Stomach (tissue), 9 donors: ENCODE results near the gene NDUFB2. TPM values are rescaled to one million over a fixed set of nuclear protein-coding genes. Genes with fewer than 3 reads are reported as not detected.
A peak's percentile ranks its signal among the peaks of the same experiment; 100 is the strongest.
"Not testable (repeated sequence)": the region's sequence is repeated elsewhere in the genome, so short reads cannot be mapped to it uniquely, and the experiment has no call there.

Experiments used
- DNase-seq, 2 donors: peaks; one replicate each; pipeline versions ENCODE4 v3.0.0 to v3.0.0-alpha.2; 2013 to 2019
- H3K27ac ChIP-seq, 5 donors: fragments of 200-600 bp in 4 of 5; sonication (generic) in 4 of 5; one replicate each; pipeline ENCODE4 v1.5.1; 2013 to 2019; ENCODE audit warnings: mild to moderate bottlenecking in 1 of 5, moderate library complexity in 1 of 5
- H3K27me3 ChIP-seq, 3 donors: fragments of 200-600 bp; sonication (generic); one replicate each; pipeline ENCODE4 v1.5.1; 2017 to 2019; ENCODE audit warnings: mixed run types in 1 of 3
- H3K36me3 ChIP-seq, 4 donors: fragments of 200-600 bp; sonication (generic); 1 replicate in 3 of 4; 2 replicates in 1 of 4; pipeline ENCODE4 v1.5.1; 2016 to 2019
- H3K4me1 ChIP-seq, 4 donors: fragments of 200-600 bp; sonication (generic); one replicate each; pipeline ENCODE4 v1.5.1; 2016 to 2019
- H3K4me3 ChIP-seq, 4 donors: fragments of 200-600 bp; sonication (generic) in 3 of 4; one replicate each; pipeline ENCODE4 v1.5.1; 2016 to 2019; ENCODE audit warnings: mild to moderate bottlenecking in 1 of 4
- H3K9me3 ChIP-seq, 4 donors: fragments of 200-600 bp; sonication (generic); one replicate each; pipeline ENCODE4 v1.5.1; 2016 to 2019
- CTCF ChIP-seq, 7 experiments: fragments of 450-650 bp in 4 of 7; fragments of 200-600 bp in 3 of 7; sonication (generic) in 3 of 7; IDR thresholded peaks; one replicate each; pipeline ENCODE4 v1.5.1; 2016 to 2019; ENCODE audit warnings: antibody characterized with exemption in 7 of 7, control low read depth in 2 of 7, mild to moderate bottlenecking in 1 of 7
- EP300 ChIP-seq: sonication (generic); formaldehyde crosslinking; IDR thresholded peaks from one replicate; pipeline ENCODE4 v1.6.1; 2017; ENCODE audit warnings: antibody characterized with exemption
- POLR2A ChIP-seq, 4 donors: fragments of 450-650 bp; IDR thresholded peaks; one replicate each; pipeline ENCODE4 v1.6.1; 2016; ENCODE audit warnings: antibody characterized with exemption in 4 of 4, control low read depth in 2 of 4, mild to moderate bottlenecking in 1 of 4, moderate library complexity in 1 of 4
- POLR2AphosphoS5 ChIP-seq, 3 donors: sonication (generic); formaldehyde crosslinking; IDR thresholded peaks; one replicate each; pipeline ENCODE4 v1.6.1; 2016; ENCODE audit warnings: antibody characterized with exemption in 3 of 3
- WGBS, 5 donors: extraction: QIAGEN DNeasy Blood & Tissue Kit in 3 of 5; methylation state at CpG; one replicate each; pipeline versions ENCODE4 v1.1.5 to v1.1.7; 2013 to 2018; 5-methylcytosine and 5-hydroxymethylcytosine counted together
- intact Hi-C: fragments of 100-400 bp; cut with DNase I; formaldehyde crosslinking; loops from one replicate; pipeline ENCODE4 v1.15.1; 2023; ENCODE audit warnings: low total_unique reads
- polyA plus RNA-seq, 3 donors: library from polyadenylated mRNA; stranded (reverse); fragments of 200-250 nt; gene quantifications; one replicate each; pipeline ENCODE4 v1.2.3, GENCODE V29; 2013
- total RNA-seq, 5 donors: library from RNA; depleted of rRNA; stranded (reverse); fragments of >200 nt; gene quantifications; one replicate each; pipeline versions ENCODE4 v1.1.0 to v1.2.3, GENCODE V29; 2014 to 2016
- donor health status: healthy with polysubstance abuse.
- donor health status: Bipolar disorder and iron deficiency.
- donor health status: healthy.

The NDUFB2 gene
- total and polyA plus RNA-seq, 8 donors: 25.2 to 608 (median 96.6) TPM

GRCh38 chr7:140669352-140669751, 27.2 kb upstream of the NDUFB2 start:
- intact Hi-C loops: no loop called here
- H3K9me3 ChIP-seq: no peaks in the 10 kb centered on the region
- TF ChIP-seq CTCF (IDR thresholded peaks at IDR 0.05): no peak
- no peak for TF ChIP-seq EP300
- TF ChIP-seq POLR2AphosphoS5 (IDR thresholded peaks at IDR 0.05): no peak
- TF ChIP-seq POLR2A (IDR thresholded peaks at IDR 0.05): no peak
- no peak overlapping the region for H3K27ac ChIP-seq
- DNase-seq: no peak
- H3K27me3 ChIP-seq: no peaks in the 10 kb centered on the region
- WGBS, 5 donors: 86 to 99% (median 93%) methylated on average over 3 of the region's 3 CpGs
- no peaks in the 10 kb centered on the region for H3K36me3 ChIP-seq
- H3K4me1 ChIP-seq: peaks cover 17 to 19% (median 19%) of the 10 kb centered on the region in 4 donors
- no peak overlapping the region for H3K4me3 ChIP-seq

GRCh38 chr7:140669862-140670261, 26.6 kb upstream of the NDUFB2 start:
- H3K4me3 ChIP-seq, H3K27me3 ChIP-seq, DNase-seq, H3K27ac ChIP-seq, H3K9me3 ChIP-seq, H3K36me3 ChIP-seq, intact Hi-C loops: not testable (repeated sequence)
- 82 to 86% (median 85%) methylated on average over 10 of the region's 10 CpGs for WGBS, 5 donors
- peaks cover 22 to 24% (median 24%) of the 10 kb centered on the region in 4 donors for H3K4me1 ChIP-seq

GRCh38 chr7:140670343-140670935, 26.1 kb upstream of the NDUFB2 start:
- no peaks in the 10 kb centered on the region for H3K9me3 ChIP-seq
- no peak overlapping the region for H3K4me3 ChIP-seq
- peaks cover 25 to 30% (median 30%) of the 10 kb centered on the region in 4 donors for H3K4me1 ChIP-seq
- TF ChIP-seq EP300: no peak
- no peak for TF ChIP-seq POLR2AphosphoS5 (IDR thresholded peaks at IDR 0.05)
- TF ChIP-seq POLR2A (IDR thresholded peaks at IDR 0.05): no peak
- no peak for TF ChIP-seq CTCF (IDR thresholded peaks at IDR 0.05)
- no peaks in the 10 kb centered on the region for H3K36me3 ChIP-seq
- H3K27ac ChIP-seq: no peak overlapping the region
- DNase-seq: no peak
- intact Hi-C loops: no loop called here
- H3K27me3 ChIP-seq: no peaks in the 10 kb centered on the region
- WGBS, 5 donors: 71 to 78% (median 74%) methylated on average over 4 of the region's 4 CpGs

- H3K27me3 ChIP-seq: no peaks in the 10 kb centered on the region
- peaks cover 25 to 38% (median 32%) of the 10 kb centered on the region in 4 donors for H3K4me1 ChIP-seq
- intact Hi-C loops: no loop called here
- H3K27ac ChIP-seq: peak overlapping the region in 1 of 5 donors; percentile 90
- 74 to 79% (median 77%) methylated on average over 14 to 15 of the region's 15 CpGs for WGBS, 5 donors
- peak overlapping the region in 1 of 4 donors; percentile 85 for H3K4me3 ChIP-seq
- peaks cover 0 to 1% (median 0%) of the 10 kb centered on the region in 4 donors for H3K36me3 ChIP-seq
- no peaks in the 10 kb centered on the region for H3K9me3 ChIP-seq
- no peak for DNase-seq
- no peak for TF ChIP-seq POLR2AphosphoS5 (IDR thresholded peaks at IDR 0.05)
Observed at GRCh38 chr7:140671966-140672365, 24.5 kb upstream of the NDUFB2 start.

GRCh38 chr7:140672382-140673062, 24.0 kb upstream of the NDUFB2 start, which contains the start of gene ADCK2:
ADCK2 (plus strand) TSS chr7:140672945; CDS start chr7:140673331, 386 bp downstream.
- peak within 1 kb of the TSS; percentile 86 to 96 (median 92) for H3K27ac ChIP-seq
- H3K9me3 ChIP-seq: no peaks in the 10 kb centered on the region
- H3K4me1 ChIP-seq: peaks cover 25 to 38% (median 32%) of the 10 kb centered on the region in 4 donors
- TF ChIP-seq POLR2AphosphoS5 (IDR thresholded peaks at IDR 0.05) (peak in 2 of 3 donors; percentile 51 to 76), CTCF (IDR thresholded peaks at IDR 0.05) (no peak)
- 1 to 2% (median 1%) methylated on average over 18 to 41 of the region's 41 CpGs for WGBS, 5 donors
- intact Hi-C loops: no loop called here
- peak within 1 kb of the TSS; percentile 71 to 85 (median 75) for H3K4me3 ChIP-seq
- H3K27me3 ChIP-seq: no peaks in the 10 kb centered on the region
- peak; percentile 71 to 88 for DNase-seq
- H3K36me3 ChIP-seq: peaks cover 0 to 7% (median 0%) of the 10 kb centered on the region in 4 donors
